PC-9 (cell line): ENCODE data around the gene CPAMD8. TPM values are rescaled to one million over a fixed set of nuclear protein-coding genes. Genes with fewer than 3 reads are reported as not detected.

Experiments used
- BruUV-seq: library from RNA; stranded (reverse); fragments of 400-500 nt; replicated peaks from 2 replicates; lab custom pipeline; 2021; lab: Mats Ljungman, UMichigan
- CTCF ChIA-PET: fragments of 300-600 bp; sonication (Branson Sonifier 250); formaldehyde crosslinking; loops from one replicate; lab custom pipeline; 2022; ENCODE audit warnings: antibody characterized with exemption; lab: Charles Lee
- POLR2A ChIA-PET: fragments of 300-600 bp; sonication (Branson Sonifier 250); formaldehyde crosslinking; loops from one replicate; lab custom pipeline; 2022; ENCODE audit warnings: antibody characterized with exemption; ENCODE audit not compliant: unreplicated experiment; lab: Charles Lee
- DNase-seq, 2 experiments: peaks; one replicate each; pipeline versions ENCODE4 v3.0.0 to v3.0.0-alpha.2; 2015 to 2022; ENCODE audit warnings: mixed read lengths in 1 of 2
- H2AFZ ChIP-seq: fragments of 200-600 bp; sonication (generic); 2 replicates; pipeline ENCODE4 v1.8.1; 2017; ENCODE audit warnings: antibody characterized with exemption
- H3F3A ChIP-seq: fragments of 200-600 bp; sonication (generic); 2 replicates; pipeline ENCODE4 v1.8.1; 2017; ENCODE audit warnings: antibody characterized with exemption, mild to moderate bottlenecking, low read depth; ENCODE audit not compliant: insufficient read depth
- H3K27ac ChIP-seq: fragments of 200-600 bp; sonication (generic); 2 replicates; pipeline ENCODE4 v1.6.1; 2016; ENCODE audit warnings: mixed run types
- H3K27me3 ChIP-seq: fragments of 200-600 bp; sonication (generic); 2 replicates; pipeline ENCODE4 v1.6.1; 2016; ENCODE audit warnings: low read depth, mixed run types; ENCODE audit not compliant: insufficient read depth
- H3K36me3 ChIP-seq: fragments of 200-600 bp; sonication (generic); 2 replicates; pipeline ENCODE4 v1.6.1; 2016; ENCODE audit warnings: low read depth, mixed run types
- H3K4me1 ChIP-seq: fragments of 200-600 bp; sonication (generic); replicated peaks from 2 replicates; pipeline ENCODE4 v1.6.1; 2016; ENCODE audit warnings: mixed run types; ENCODE audit not compliant: insufficient read depth
- H3K4me2 ChIP-seq: fragments of 200-600 bp; sonication (generic); 2 replicates; pipeline ENCODE4 v1.6.1; 2017; ENCODE audit warnings: mixed run types
- H3K4me3 ChIP-seq: fragments of 200-600 bp; sonication (generic); 2 replicates; pipeline ENCODE4 v1.6.1; 2016; ENCODE audit warnings: mixed run types
- H3K79me2 ChIP-seq: fragments of 200-600 bp; sonication (generic); 2 replicates; pipeline ENCODE4 v1.6.1; 2017; ENCODE audit warnings: low read depth, mixed run types
- H3K9me2 ChIP-seq: fragments of 200-600 bp; sonication (generic); 2 replicates; pipeline ENCODE4 v1.8.1; 2017; ENCODE audit warnings: mild to moderate bottlenecking; ENCODE audit not compliant: insufficient read depth
- H3K9me3 ChIP-seq: fragments of 200-600 bp; sonication (generic); 2 replicates; pipeline ENCODE4 v1.8.1; 2016; ENCODE audit warnings: low read depth; ENCODE audit not compliant: insufficient read depth
- H4K20me1 ChIP-seq: fragments of 200-600 bp; sonication (generic); 2 replicates; pipeline ENCODE4 v1.8.1; 2017; ENCODE audit not compliant: insufficient read depth
- EZH2 ChIP-seq: fragments of 200-600 bp; sonication (generic); IDR thresholded peaks from 2 replicates; pipeline ENCODE4 v1.8.0; 2017; ENCODE audit warnings: antibody characterized with exemption, low read depth
- intact Hi-C: fragments of 100-400 bp; cut with micrococcal nuclease; formaldehyde crosslinking; loops from one replicate; pipeline ENCODE4 v1.10.0; 2022; ENCODE audit not compliant: unreplicated experiment
- total RNA-seq: library from RNA; stranded (reverse); gene quantifications from 2 replicates; pipeline ENCODE4 v1.2.3, GENCODE V29; 2021
- TF ChIP-seq, protein P1 (sequence below): fragments of 200-600 bp; sonication (generic); conservative IDR thresholded peaks from 2 replicates; pipeline ENCODE4 v1.6.1; 2017; ENCODE audit warnings: mixed run types, antibody characterized with exemption, mild to moderate bottlenecking, moderate library complexity

Gene CPAMD8
- total RNA-seq, 1 experiment from 2014 or later, result 25.8 TPM

- intact Hi-C loops, result loop anchor here (1.0 kb wide), 3 partner anchors 273 to 338 kb away; no protein-coding TSS in a partner anchor
- Histone ChIP-seq H2AFZ (no peak overlapping the region), H3K9me2 (no peaks in the 10 kb centered on the region), H4K20me1 (no peaks in the 10 kb centered on the region), H3K4me2 (no peak overlapping the region), H3K27me3 (no peaks in the 10 kb centered on the region), H3K4me1 (peaks cover 12% of the 10 kb centered on the region), H3K36me3 (0 out of 2 replicates have a peak, but pooled peaks cover 13% of the 10 kb centered on the region), H3K79me2 (no peaks in the 10 kb centered on the region), H3K27ac (no peak overlapping the region), H3K9me3 (no peaks in the 10 kb centered on the region), H3F3A (peaks cover 37% of the 10 kb centered on the region), H3K4me3 (no peak overlapping the region)
- TF ChIP-seq, protein P1, sequence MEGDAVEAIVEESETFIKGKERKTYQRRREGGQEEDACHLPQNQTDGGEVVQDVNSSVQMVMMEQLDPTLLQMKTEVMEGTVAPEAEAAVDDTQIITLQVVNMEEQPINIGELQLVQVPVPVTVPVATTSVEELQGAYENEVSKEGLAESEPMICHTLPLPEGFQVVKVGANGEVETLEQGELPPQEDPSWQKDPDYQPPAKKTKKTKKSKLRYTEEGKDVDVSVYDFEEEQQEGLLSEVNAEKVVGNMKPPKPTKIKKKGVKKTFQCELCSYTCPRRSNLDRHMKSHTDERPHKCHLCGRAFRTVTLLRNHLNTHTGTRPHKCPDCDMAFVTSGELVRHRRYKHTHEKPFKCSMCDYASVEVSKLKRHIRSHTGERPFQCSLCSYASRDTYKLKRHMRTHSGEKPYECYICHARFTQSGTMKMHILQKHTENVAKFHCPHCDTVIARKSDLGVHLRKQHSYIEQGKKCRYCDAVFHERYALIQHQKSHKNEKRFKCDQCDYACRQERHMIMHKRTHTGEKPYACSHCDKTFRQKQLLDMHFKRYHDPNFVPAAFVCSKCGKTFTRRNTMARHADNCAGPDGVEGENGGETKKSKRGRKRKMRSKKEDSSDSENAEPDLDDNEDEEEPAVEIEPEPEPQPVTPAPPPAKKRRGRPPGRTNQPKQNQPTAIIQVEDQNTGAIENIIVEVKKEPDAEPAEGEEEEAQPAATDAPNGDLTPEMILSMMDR, result peak; percentile 89
- TF ChIP-seq EZH2, result no peak
- BruUV-seq, result no TSS peak
- ChIA-PET CTCF (interaction anchor here (0.5 to 1.2 kb wide), 8 partner anchors 30 to 338 kb away, joined by 3 to 11 read pairs (median 5); no protein-coding TSS in a partner anchor), POLR2A (interaction anchor here (0.7 kb wide), 1 partner anchor 373 kb away, joined by 20 read pairs; no protein-coding TSS in a partner anchor)
- peak; percentile 57 to 61 for DNase-seq
These were observed 25.8 kb upstream of the CPAMD8 start for GRCh38 chr19:17052439-17052838.

DNA sequence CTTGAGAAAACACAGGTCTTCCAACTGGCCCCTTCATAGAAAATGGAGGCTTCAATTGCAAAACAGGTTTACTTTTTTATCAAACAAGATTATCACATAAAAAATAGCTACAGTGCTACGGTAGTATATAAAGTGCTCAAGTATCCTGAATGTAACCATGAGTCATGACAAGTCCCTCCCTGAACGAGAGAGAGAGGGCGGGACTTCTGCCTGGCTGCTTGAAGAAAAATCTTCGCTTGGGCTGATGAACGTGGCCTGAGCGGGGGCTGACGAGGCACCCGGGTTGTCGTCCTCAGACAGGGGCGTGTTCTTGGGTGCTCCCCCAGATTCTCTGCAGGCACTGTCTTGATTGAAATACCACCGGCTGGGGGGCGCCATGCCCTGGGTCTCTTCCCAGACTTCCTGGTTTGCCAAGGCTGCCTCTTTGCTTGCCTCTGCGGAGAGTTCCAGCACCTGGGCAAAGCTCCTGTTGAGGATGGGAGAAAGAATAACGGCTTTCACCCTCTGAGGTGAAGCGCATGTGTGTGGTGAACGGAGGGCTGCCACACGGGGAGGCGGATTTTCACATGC lies 23.2 kb upstream of the CPAMD8 start:
- no peaks in the 10 kb centered on the region for H3K9me2 ChIP-seq
- H3K4me2 ChIP-seq, result peak overlapping the region; percentile 30
- no peak for TF ChIP-seq EZH2
- H4K20me1 ChIP-seq, result no peaks in the 10 kb centered on the region
- no peak overlapping the region for H3K4me3 ChIP-seq
- 0 out of 2 replicates have a peak, but pooled peaks cover 7% of the 10 kb centered on the region for H3K36me3 ChIP-seq
- H3K9me3 ChIP-seq, result no peaks in the 10 kb centered on the region
- peak overlapping the region; percentile 38 for H3K27ac ChIP-seq
- no peaks in the 10 kb centered on the region for H3K79me2 ChIP-seq
- peaks cover 12% of the 10 kb centered on the region for H3K4me1 ChIP-seq
- ChIA-PET POLR2A (no interaction called here), CTCF (no interaction called here)
- H2AFZ ChIP-seq, result no peak overlapping the region
- BruUV-seq, result no TSS peak
- peaks cover 37% of the 10 kb centered on the region for H3F3A ChIP-seq
- intact Hi-C loops, result no loop called here
- peak; percentile 51 to 77 for DNase-seq
- no peaks in the 10 kb centered on the region for H3K27me3 ChIP-seq

DNA sequence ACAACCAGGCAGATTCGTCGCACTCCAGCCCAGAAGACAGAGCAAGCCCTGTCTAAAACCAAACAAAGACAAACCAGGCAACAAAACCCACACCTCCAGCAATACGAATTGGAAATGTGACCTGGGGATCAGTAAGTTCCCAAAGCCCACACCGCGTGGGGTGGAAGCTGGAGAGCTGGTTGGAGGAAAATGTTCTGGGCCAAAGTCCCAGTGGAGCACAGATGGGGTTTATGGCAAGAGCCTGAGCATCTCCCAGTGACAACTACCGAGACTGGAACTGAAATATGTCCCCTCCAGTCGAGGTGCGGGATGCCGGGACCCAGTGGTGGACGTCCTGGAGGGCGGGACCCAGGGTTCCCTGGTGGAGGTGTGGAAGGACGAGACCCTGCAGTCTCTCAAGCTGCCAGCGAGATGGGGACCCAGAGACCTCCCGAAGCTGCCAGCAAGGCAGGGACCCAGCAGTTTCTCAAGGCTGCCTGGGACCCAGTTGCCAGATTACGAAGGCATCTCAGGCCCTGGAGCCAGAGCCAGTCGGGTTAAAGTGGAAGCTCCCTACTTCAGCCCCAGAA lies 22.4 kb upstream of the CPAMD8 start:
- Histone ChIP-seq H3F3A (peaks cover 37% of the 10 kb centered on the region), H2AFZ (no peak overlapping the region), H3K4me2 (peak overlapping the region; percentile 30), H3K4me3 (no peak overlapping the region), H3K36me3 (0 out of 2 replicates have a peak, but pooled peaks cover 7% of the 10 kb centered on the region), H3K27ac (peak overlapping the region; percentile 38), H3K79me2 (no peaks in the 10 kb centered on the region), H4K20me1 (no peaks in the 10 kb centered on the region), H3K27me3 (no peaks in the 10 kb centered on the region), H3K9me2 (no peaks in the 10 kb centered on the region), H3K4me1 (peaks cover 12% of the 10 kb centered on the region), H3K9me3 (no peaks in the 10 kb centered on the region)
- CTCF ChIA-PET, result no interaction called here
- intact Hi-C loops, result no loop called here
- POLR2A ChIA-PET, result no interaction called here
- DNase-seq, result no peak
- TF ChIP-seq, protein P1, result no peak
- TF ChIP-seq EZH2, result no peak
- BruUV-seq, result no TSS peak
